Loucy (cell line): ENCODE results near the gene OR8G1.
"Not testable (repeated sequence)": the region's sequence is repeated elsewhere in the genome, so short reads cannot be mapped to it uniquely, and the experiment has no call there.

Experiments used
- H2AFZ ChIP-seq: fragments of 200-600 bp; sonication (generic); 2 replicates; pipeline ENCODE4 v1.6.0; 2016; ENCODE audit warnings: antibody characterized with exemption, mild to moderate bottlenecking, low read length, moderate library complexity
- H3F3A ChIP-seq: fragments of 200-600 bp; 2 replicates; pipeline ENCODE4 v1.6.0; 2016; ENCODE audit warnings: antibody characterized with exemption, low read depth, mild to moderate bottlenecking
- H3K27me3 ChIP-seq: fragments of 200-600 bp; sonication (generic); 2 replicates; pipeline ENCODE4 v1.6.1; 2014; ENCODE audit warnings: low read length, mild to moderate bottlenecking; ENCODE audit not compliant: insufficient read depth, poor library complexity, severe bottlenecking
- H3K36me3 ChIP-seq: fragments of 200-600 bp; sonication (generic); 2 replicates; pipeline ENCODE4 v1.6.1; 2016; ENCODE audit warnings: low read length; ENCODE audit not compliant: insufficient read depth
- H3K4me1 ChIP-seq: fragments of 200-600 bp; sonication (generic); 2 replicates; pipeline ENCODE4 v1.5.1; 2014; ENCODE audit warnings: low read length, mild to moderate bottlenecking; ENCODE audit not compliant: insufficient read depth, poor library complexity, severe bottlenecking
- H3K4me2 ChIP-seq: fragments of 200-600 bp; sonication (generic); 2 replicates; pipeline ENCODE4 v1.6.0; 2014; ENCODE audit warnings: antibody characterized with exemption, low read length, low read depth, mild to moderate bottlenecking; ENCODE audit not compliant: poor library complexity, severe bottlenecking
- H3K4me3 ChIP-seq: fragments of 200-600 bp; sonication (generic); 2 replicates; pipeline ENCODE4 v1.5.1; 2014; ENCODE audit warnings: low read length, mild to moderate bottlenecking, mixed read lengths; ENCODE audit not compliant: poor library complexity, severe bottlenecking
- H3K79me2 ChIP-seq: fragments of 200-600 bp; sonication (generic); 2 replicates; pipeline ENCODE4 v1.6.1; 2014; ENCODE audit warnings: low read length; ENCODE audit not compliant: insufficient read depth
- H3K9ac ChIP-seq: fragments of 200-600 bp; sonication (generic); 2 replicates; pipeline ENCODE4 v1.6.0; 2014; ENCODE audit warnings: mild to moderate bottlenecking, low read depth, low read length, moderate library complexity; ENCODE audit not compliant: poor library complexity, severe bottlenecking
- H3K9me2 ChIP-seq: fragments of 200-600 bp; sonication (generic); replicated peaks from 2 replicates; pipeline ENCODE4 v1.6.1; 2016; ENCODE audit warnings: low read depth, low read length, mixed read lengths
- H3K9me3 ChIP-seq: fragments of 200-600 bp; sonication (generic); 2 replicates; pipeline ENCODE4 v1.6.1; 2014; ENCODE audit warnings: mild to moderate bottlenecking, antibody characterized with exemption, low read length, low read depth; ENCODE audit not compliant: insufficient read depth
- H4K20me1 ChIP-seq: fragments of 200-600 bp; sonication (generic); 2 replicates; pipeline ENCODE4 v1.6.0; 2014; ENCODE audit warnings: antibody characterized with exemption, low read length, mild to moderate bottlenecking; ENCODE audit not compliant: insufficient read depth, poor library complexity, severe bottlenecking
- EZH2phosphoT487 ChIP-seq: fragments of 200-600 bp; IDR thresholded peaks from 2 replicates; pipeline ENCODE4 v1.6.1; 2018; ENCODE audit warnings: antibody characterized with exemption, mild to moderate bottlenecking, moderate library complexity, borderline replicate concordance
- TF ChIP-seq, protein P1 (sequence below): fragments of 200-600 bp; sonication (generic); conservative IDR thresholded peaks from 2 replicates; pipeline ENCODE4 v1.5.1; 2014; ENCODE audit warnings: mild to moderate bottlenecking, antibody characterized with exemption, low read length

The OR8G1 gene

DNA sequence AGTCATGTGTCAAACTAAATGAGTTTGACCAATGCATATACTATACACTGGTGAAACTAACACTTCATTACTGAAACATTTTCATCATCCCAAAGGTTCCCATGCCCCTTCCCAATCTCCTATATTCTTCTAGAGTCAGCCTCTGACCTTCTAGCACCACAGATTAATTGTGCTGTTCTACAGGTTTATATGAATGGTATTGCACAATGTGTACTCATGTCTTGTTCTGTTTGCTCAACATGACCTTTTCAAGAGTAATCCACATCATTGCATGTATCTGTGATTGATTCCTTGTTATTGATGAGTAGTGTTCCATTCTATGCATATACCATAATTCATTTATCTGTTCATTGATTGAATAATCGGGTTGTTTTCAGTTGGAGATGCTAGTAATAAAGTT, 7.5 kb upstream of the OR8G1 start:
- TF ChIP-seq EZH2phosphoT487 = no peak
- TF ChIP-seq, protein P1, sequence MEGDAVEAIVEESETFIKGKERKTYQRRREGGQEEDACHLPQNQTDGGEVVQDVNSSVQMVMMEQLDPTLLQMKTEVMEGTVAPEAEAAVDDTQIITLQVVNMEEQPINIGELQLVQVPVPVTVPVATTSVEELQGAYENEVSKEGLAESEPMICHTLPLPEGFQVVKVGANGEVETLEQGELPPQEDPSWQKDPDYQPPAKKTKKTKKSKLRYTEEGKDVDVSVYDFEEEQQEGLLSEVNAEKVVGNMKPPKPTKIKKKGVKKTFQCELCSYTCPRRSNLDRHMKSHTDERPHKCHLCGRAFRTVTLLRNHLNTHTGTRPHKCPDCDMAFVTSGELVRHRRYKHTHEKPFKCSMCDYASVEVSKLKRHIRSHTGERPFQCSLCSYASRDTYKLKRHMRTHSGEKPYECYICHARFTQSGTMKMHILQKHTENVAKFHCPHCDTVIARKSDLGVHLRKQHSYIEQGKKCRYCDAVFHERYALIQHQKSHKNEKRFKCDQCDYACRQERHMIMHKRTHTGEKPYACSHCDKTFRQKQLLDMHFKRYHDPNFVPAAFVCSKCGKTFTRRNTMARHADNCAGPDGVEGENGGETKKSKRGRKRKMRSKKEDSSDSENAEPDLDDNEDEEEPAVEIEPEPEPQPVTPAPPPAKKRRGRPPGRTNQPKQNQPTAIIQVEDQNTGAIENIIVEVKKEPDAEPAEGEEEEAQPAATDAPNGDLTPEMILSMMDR = no peak
- H3K9me2 ChIP-seq = no peaks in the 10 kb centered on the region
- H3K4me1 ChIP-seq = no peaks in the 10 kb centered on the region
- H3K9ac ChIP-seq = no peak overlapping the region
- no peaks in the 10 kb centered on the region for H3K27me3 ChIP-seq
- H4K20me1 ChIP-seq = no peaks in the 10 kb centered on the region
- no peaks in the 10 kb centered on the region for H3K79me2 ChIP-seq
- H3K9me3 ChIP-seq = no peaks in the 10 kb centered on the region
- H3K36me3 ChIP-seq = no peaks in the 10 kb centered on the region
- no peak overlapping the region for H2AFZ ChIP-seq
- H3F3A ChIP-seq = no peaks in the 10 kb centered on the region
- no peak overlapping the region for H3K4me2 ChIP-seq
- H3K4me3 ChIP-seq = no peak overlapping the region

DNA sequence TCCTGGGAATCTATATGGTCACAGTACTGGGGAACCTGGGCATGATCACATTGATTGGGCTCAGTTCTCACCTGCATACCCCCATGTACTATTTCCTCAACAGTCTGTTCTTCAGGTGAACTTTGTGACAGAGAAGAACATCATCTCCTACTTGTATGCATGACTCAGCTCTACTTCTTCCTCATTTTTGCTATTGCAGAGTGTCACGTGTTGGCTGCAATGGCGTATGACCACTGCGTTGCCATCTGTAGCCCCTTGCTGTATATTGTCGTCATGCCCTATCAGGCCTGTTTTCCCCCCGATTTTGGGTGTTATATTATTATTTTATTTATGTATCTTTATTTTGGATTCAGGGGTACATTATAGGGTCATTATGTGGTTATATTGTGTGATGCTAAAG, 2.4 kb upstream of the OR8G1 start:
- H3K9ac ChIP-seq = no peak overlapping the region
- H3K79me2 ChIP-seq = no peaks in the 10 kb centered on the region
- no peak overlapping the region for H2AFZ ChIP-seq
- no peaks in the 10 kb centered on the region for H3K9me2 ChIP-seq
- H3K4me1 ChIP-seq = no peaks in the 10 kb centered on the region
- H4K20me1 ChIP-seq = no peaks in the 10 kb centered on the region
- H3K36me3 ChIP-seq = no peaks in the 10 kb centered on the region
- H3K27me3 ChIP-seq = no peaks in the 10 kb centered on the region
- H3K9me3 ChIP-seq = no peaks in the 10 kb centered on the region
- TF ChIP-seq, protein P1 = no peak
- no peak for TF ChIP-seq EZH2phosphoT487
- H3K4me3 ChIP-seq = no peak overlapping the region
- no peak overlapping the region for H3K4me2 ChIP-seq
- H3F3A ChIP-seq = no peaks in the 10 kb centered on the region

DNA sequence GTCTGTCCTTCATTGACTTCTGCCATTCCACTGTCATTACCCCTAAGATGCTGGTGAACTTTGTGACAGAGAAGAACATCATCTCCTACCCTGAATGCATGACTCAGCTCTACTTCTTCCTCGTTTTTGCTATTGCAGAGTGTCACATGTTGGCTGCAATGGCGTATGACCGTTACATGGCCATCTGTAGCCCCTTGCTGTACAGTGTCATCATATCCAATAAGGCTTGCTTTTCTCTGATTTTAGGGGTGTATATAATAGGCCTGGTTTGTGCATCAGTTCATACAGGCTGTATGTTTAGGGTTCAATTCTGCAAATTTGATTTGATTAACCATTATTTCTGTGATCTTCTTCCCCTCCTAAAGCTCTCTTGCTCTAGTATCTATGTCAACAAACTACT, 9.0 kb downstream of the OR8G1 start:
- H3K9me2 ChIP-seq, H2AFZ ChIP-seq, H3K4me1 ChIP-seq, H3K27me3 ChIP-seq, H3K36me3 ChIP-seq, H3F3A ChIP-seq, H3K4me2 ChIP-seq, H3K9ac ChIP-seq, H4K20me1 ChIP-seq, H3K9me3 ChIP-seq, H3K79me2 ChIP-seq, H3K4me3 ChIP-seq: not testable (repeated sequence)

- no peak within 1 kb of the TSS for H3K4me3 ChIP-seq
- H3K4me1 ChIP-seq = no peaks in the 10 kb centered on the region
- no peaks in the 10 kb centered on the region for H3F3A ChIP-seq
- no peaks in the 10 kb centered on the region for H3K27me3 ChIP-seq
- no peaks in the 10 kb centered on the region for H3K36me3 ChIP-seq
- H2AFZ ChIP-seq = no peak within 1 kb of the TSS
- H3K79me2 ChIP-seq = no peaks in the 10 kb centered on the region
- H3K4me2 ChIP-seq = no peak within 1 kb of the TSS
- no peaks in the 10 kb centered on the region for H3K9me3 ChIP-seq
- H4K20me1 ChIP-seq = no peaks in the 10 kb centered on the region
- TF ChIP-seq, protein P1 = no peak
- TF ChIP-seq EZH2phosphoT487 = no peak
- no peaks in the 10 kb centered on the region for H3K9me2 ChIP-seq
- no peak within 1 kb of the TSS for H3K9ac ChIP-seq
Observed at GRCh38 chr11:124256076-124256475, 15.2 kb downstream of the OR8G1 start, which contains the start of gene OR8G5. OR8G5 (plus strand) TSS chr11:124256376; CDS start chr11:124264932, 8,556 bp downstream.

DNA sequence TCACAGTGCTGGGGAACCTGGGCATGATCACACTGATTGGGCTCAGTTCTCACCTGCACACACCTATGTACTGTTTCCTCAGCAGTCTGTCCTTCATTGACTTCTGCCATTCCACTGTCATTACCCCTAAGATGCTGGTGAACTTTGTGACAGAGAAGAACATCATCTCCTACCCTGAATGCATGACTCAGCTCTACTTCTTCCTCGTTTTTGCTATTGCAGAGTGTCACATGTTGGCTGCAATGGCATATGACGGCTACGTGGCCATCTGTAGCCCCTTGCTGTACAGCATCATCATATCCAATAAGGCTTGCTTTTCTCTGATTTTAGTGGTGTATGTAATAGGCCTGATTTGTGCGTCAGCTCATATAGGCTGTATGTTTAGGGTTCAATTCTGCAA, 24.1 kb downstream of the OR8G1 start:
- not testable (repeated sequence) for H3K4me2 ChIP-seq, H3K4me1 ChIP-seq, H4K20me1 ChIP-seq, H3K9me3 ChIP-seq, H3K4me3 ChIP-seq, H2AFZ ChIP-seq, H3K9ac ChIP-seq, H3K79me2 ChIP-seq, H3K36me3 ChIP-seq, H3F3A ChIP-seq, H3K9me2 ChIP-seq, H3K27me3 ChIP-seq

- H3K79me2 ChIP-seq, H3K36me3 ChIP-seq, H3K4me1 ChIP-seq, H3K9ac ChIP-seq, H3K27me3 ChIP-seq, H3F3A ChIP-seq, H3K4me3 ChIP-seq, H3K4me2 ChIP-seq, H3K9me2 ChIP-seq, H4K20me1 ChIP-seq, H2AFZ ChIP-seq, H3K9me3 ChIP-seq: not testable (repeated sequence)
Observed at GRCh38 chr11:124270886-124271285, 30.0 kb downstream of the OR8G1 start.
